SJSA1 (cell line): ENCODE measurements around the gene NIT1. TPM values are rescaled to one million over a fixed set of nuclear protein-coding genes. Genes with fewer than 3 reads are reported as not detected.

Experiments used
- DNase-seq, 2 experiments: peaks; one replicate each; pipeline ENCODE4 v3.0.0-alpha.2; 2015 to 2020; ENCODE audit warnings: low spot score in 2 of 2, low read depth in 1 of 2
- H3K27ac ChIP-seq: fragments of 250-450 bp; sonication (Bioruptor Pico); 2 replicates; pipeline ENCODE4 v1.5.1; 2020; ENCODE audit warnings: mild to moderate bottlenecking, moderate library complexity
- H3K27me3 ChIP-seq: fragments of 250-450 bp; sonication (Bioruptor Pico); replicated peaks from 2 replicates; pipeline ENCODE4 v1.5.1; 2020; ENCODE audit warnings: mild to moderate bottlenecking, moderate library complexity
- H3K36me3 ChIP-seq: fragments of 250-450 bp; sonication (Bioruptor Pico); 2 replicates; pipeline ENCODE4 v1.5.1; 2020; ENCODE audit warnings: mild to moderate bottlenecking
- H3K4me1 ChIP-seq: fragments of 250-450 bp; sonication (Bioruptor Pico); replicated peaks from 2 replicates; pipeline ENCODE4 v1.6.1; 2021; ENCODE audit warnings: mild to moderate bottlenecking
- H3K4me3 ChIP-seq: fragments of 250-450 bp; sonication (Bioruptor Pico); 2 replicates; pipeline ENCODE4 v1.5.1; 2020; ENCODE audit warnings: mild to moderate bottlenecking
- H3K9me3 ChIP-seq: fragments of 250-450 bp; sonication (Bioruptor Pico); replicated peaks from 2 replicates; pipeline ENCODE4 v1.5.1; 2020; ENCODE audit warnings: mild to moderate bottlenecking
- total RNA-seq: library from RNA; depleted of rRNA; stranded (reverse); fragments of >200 nt; shearing (Covaris generic); gene quantifications from 2 replicates; pipeline ENCODE4 v1.2.3, GENCODE V29; 2014

The NIT1 gene
- total RNA-seq, 1 experiment from 2014 or later: 19.6 TPM

- no peak for DNase-seq
- H3K9me3 ChIP-seq: no peaks in the 10 kb centered on the region
- H3K4me3 ChIP-seq: no peak overlapping the region
- no peaks in the 10 kb centered on the region for H3K27me3 ChIP-seq
- H3K36me3 ChIP-seq: no peaks in the 10 kb centered on the region
- peaks cover 22% of the 10 kb centered on the region for H3K4me1 ChIP-seq
- no peak overlapping the region for H3K27ac ChIP-seq
Measured at GRCh38 chr1:161090617-161091016, 27.3 kb upstream of the NIT1 start.

GRCh38 chr1:161091093-161091492 lies 26.8 kb upstream of the NIT1 start:
- peaks cover 17% of the 10 kb centered on the region for H3K4me1 ChIP-seq
- no peak for DNase-seq
- H3K4me3 ChIP-seq: no peak overlapping the region
- no peaks in the 10 kb centered on the region for H3K9me3 ChIP-seq
- H3K36me3 ChIP-seq: no peaks in the 10 kb centered on the region
- no peaks in the 10 kb centered on the region for H3K27me3 ChIP-seq
- H3K27ac ChIP-seq: no peak overlapping the region

- Histone ChIP-seq H3K4me1 (peaks cover 15% of the 10 kb centered on the region), H3K27ac (no peak overlapping the region)
- DNase-seq: no peak
Measured at GRCh38 chr1:161091796-161092507, 26.0 kb upstream of the NIT1 start.

GRCh38 chr1:161092621-161093028 lies 25.3 kb upstream of the NIT1 start:
- DNase-seq: no peak
- Histone ChIP-seq H3K9me3 (no peaks in the 10 kb centered on the region), H3K4me3 (no peak overlapping the region), H3K27me3 (no peaks in the 10 kb centered on the region), H3K27ac (no peak overlapping the region), H3K36me3 (no peaks in the 10 kb centered on the region), H3K4me1 (peaks cover 15% of the 10 kb centered on the region)

More at GRCh38 chr1:161091796-161092507, 26.0 kb upstream of the NIT1 start:
- no peaks in the 10 kb centered on the region for H3K27me3 ChIP-seq
- no peaks in the 10 kb centered on the region for H3K36me3 ChIP-seq
- H3K9me3 ChIP-seq: no peaks in the 10 kb centered on the region
- H3K4me3 ChIP-seq: no peak overlapping the region

- Histone ChIP-seq H3K4me3 (no peak overlapping the region), H3K27me3 (no peaks in the 10 kb centered on the region), H3K4me1 (peaks cover 15% of the 10 kb centered on the region), H3K27ac (no peak overlapping the region), H3K36me3 (peaks cover 13% of the 10 kb centered on the region), H3K9me3 (peaks cover 7% of the 10 kb centered on the region; the same call in 1 of the 2 replicates)
- no peak for DNase-seq
Measured at GRCh38 chr1:161094481-161094880, 23.4 kb upstream of the NIT1 start.

GRCh38 chr1:161095230-161095629 lies 22.7 kb upstream of the NIT1 start:
- Histone ChIP-seq H3K27ac (no peak overlapping the region), H3K4me1 (peaks cover 15% of the 10 kb centered on the region)

GRCh38 chr1:161096015-161096414 lies 21.9 kb upstream of the NIT1 start:
- no peak overlapping the region for H3K27ac ChIP-seq
- peaks cover 29% of the 10 kb centered on the region for H3K36me3 ChIP-seq
- no peaks in the 10 kb centered on the region for H3K27me3 ChIP-seq
- H3K9me3 ChIP-seq: peaks cover 7% of the 10 kb centered on the region; the same call in 1 of the 2 replicates
- H3K4me3 ChIP-seq: no peak overlapping the region
- DNase-seq: no peak
- H3K4me1 ChIP-seq: peaks cover 15% of the 10 kb centered on the region

More at GRCh38 chr1:161095230-161095629, 22.7 kb upstream of the NIT1 start:
- peaks cover 21% of the 10 kb centered on the region for H3K36me3 ChIP-seq
- H3K9me3 ChIP-seq: peaks cover 7% of the 10 kb centered on the region; the same call in 1 of the 2 replicates
- H3K27me3 ChIP-seq: no peaks in the 10 kb centered on the region
- no peak for DNase-seq
- no peak overlapping the region for H3K4me3 ChIP-seq

- DNase-seq: no peak
- Histone ChIP-seq H3K4me1 (peaks cover 15% of the 10 kb centered on the region), H3K36me3 (peaks cover 34% of the 10 kb centered on the region), H3K27me3 (no peaks in the 10 kb centered on the region), H3K4me3 (no peak overlapping the region), H3K27ac (no peak overlapping the region), H3K9me3 (peaks cover 7% of the 10 kb centered on the region; the same call in 1 of the 2 replicates)
Measured at GRCh38 chr1:161096530-161096929, 21.4 kb upstream of the NIT1 start.

- no peak within 1 kb of the TSS for H3K4me3 ChIP-seq
- H3K4me1 ChIP-seq: no peaks in the 10 kb centered on the region
- DNase-seq: no peak
- H3K9me3 ChIP-seq: peaks cover 7% of the 10 kb centered on the region; the same call in 1 of the 2 replicates
- H3K27ac ChIP-seq: no peak within 1 kb of the TSS
- H3K36me3 ChIP-seq: peaks cover 45% of the 10 kb centered on the region
- no peaks in the 10 kb centered on the region for H3K27me3 ChIP-seq
Measured at GRCh38 chr1:161098210-161099068, 19.5 kb upstream of the NIT1 start, which contains the start of gene KLHDC9. Gene KLHDC9, plus strand, starts transcription at chr1:161098361. Its CDS starts 175 bp downstream, at chr1:161098536.

- H3K9me3 ChIP-seq: peaks cover 7% of the 10 kb centered on the region; the same call in 1 of the 2 replicates
- H3K27me3 ChIP-seq: no peaks in the 10 kb centered on the region
- H3K4me3 ChIP-seq: no peak overlapping the region
- H3K27ac ChIP-seq: no peak overlapping the region
- peaks cover 50% of the 10 kb centered on the region for H3K36me3 ChIP-seq
- H3K4me1 ChIP-seq: no peaks in the 10 kb centered on the region
- no peak for DNase-seq
Measured at GRCh38 chr1:161099090-161099802, 18.7 kb upstream of the NIT1 start.

GRCh38 chr1:161100556-161100955 lies 17.3 kb upstream of the NIT1 start:
- H3K4me1 ChIP-seq: no peaks in the 10 kb centered on the region
- H3K36me3 ChIP-seq: peaks cover 53% of the 10 kb centered on the region
- DNase-seq: no peak
- H3K27ac ChIP-seq: no peak overlapping the region
- no peaks in the 10 kb centered on the region for H3K27me3 ChIP-seq
- peaks cover 7% of the 10 kb centered on the region; the same call in 1 of the 2 replicates for H3K9me3 ChIP-seq
- H3K4me3 ChIP-seq: no peak overlapping the region

GRCh38 chr1:161106431-161106830 lies 11.5 kb upstream of the NIT1 start:
- no peak for DNase-seq
- Histone ChIP-seq H3K4me3 (no peak overlapping the region), H3K27ac (no peak overlapping the region), H3K4me1 (no peaks in the 10 kb centered on the region), H3K27me3 (no peaks in the 10 kb centered on the region), H3K9me3 (no peaks in the 10 kb centered on the region), H3K36me3 (peaks cover 43% of the 10 kb centered on the region)

- no peak overlapping the region for H3K27ac ChIP-seq
- H3K9me3 ChIP-seq: no peaks in the 10 kb centered on the region
- H3K36me3 ChIP-seq: peaks cover 60% of the 10 kb centered on the region
- no peak overlapping the region for H3K4me3 ChIP-seq
- H3K4me1 ChIP-seq: peaks cover 15% of the 10 kb centered on the region
- DNase-seq: no peak
- no peaks in the 10 kb centered on the region for H3K27me3 ChIP-seq
Measured at GRCh38 chr1:161111117-161111516, 6.8 kb upstream of the NIT1 start.
